PC-3 (cell line): ENCODE results near the gene OR2A5.

ENCODE experiments used
- CTCF ChIP-seq: fragments of 300-600 bp; sonication (generic); conservative IDR thresholded peaks from 2 replicates; pipeline ENCODE4 v1.5.1; 2017; ENCODE audit warnings: antibody characterized with exemption, low read depth, mild to moderate bottlenecking, low read length
- EZH2 ChIP-seq: fragments of 300-600 bp; sonication (generic); IDR thresholded peaks from one replicate; pipeline ENCODE4 v1.6.1; 2017; ENCODE audit warnings: antibody characterized with exemption, mild to moderate bottlenecking, low read length; ENCODE audit not compliant: unreplicated experiment
- EZH2phosphoT487 ChIP-seq: fragments of 300-600 bp; sonication (generic); IDR thresholded peaks from 2 replicates; pipeline ENCODE4 v1.6.1; 2018; ENCODE audit warnings: mild to moderate bottlenecking, antibody characterized with exemption, low read length, borderline replicate concordance

DNA sequence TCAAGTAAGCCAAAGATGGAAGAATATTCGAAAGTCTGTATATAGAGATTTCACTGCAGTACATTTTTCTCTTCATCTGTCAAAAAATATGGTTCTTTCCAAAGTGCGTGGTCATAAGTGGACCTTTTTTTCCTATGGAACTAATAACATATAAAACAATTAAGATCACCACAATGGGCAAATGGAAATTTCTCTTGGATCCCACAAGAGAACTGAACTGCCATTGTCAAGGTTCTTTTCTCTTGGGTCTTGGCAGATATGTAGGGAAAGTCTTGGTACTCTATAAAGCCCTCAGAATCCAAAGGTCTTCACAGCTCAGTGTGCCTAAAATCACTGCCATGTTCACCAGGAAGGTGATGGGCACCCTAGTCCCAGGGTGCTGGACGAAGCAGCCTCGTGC, 48.7 kb upstream of the OR2A5 start, which contains the start of gene OR6B1:
- TF ChIP-seq CTCF (no peak), EZH2 (no peak), EZH2phosphoT487 (no peak)
